Lower lobe of right lung (tissue), 2 donors: Measurements from ENCODE around the gene PCID2. TPM values are rescaled to one million over a fixed set of nuclear protein-coding genes. Genes with fewer than 3 reads are reported as not detected.
A peak's percentile ranks its signal among the peaks of the same experiment; 100 is the strongest.

ENCODE experiments used
- ATAC-seq, 2 donors: fragments of 200-7000 bp; cut with Tn5 transposase; one replicate each; pipeline ENCODE4 v1.9.1; 2020 to 2022; ENCODE audit warnings: mild to moderate bottlenecking in 2 of 2, moderate library complexity in 2 of 2
- DNase-seq: peaks from one replicate; pipeline ENCODE4 v3.0.0-alpha.2; 2020
- H3K27ac ChIP-seq: fragments of 200-600 bp; one replicate; pipeline ENCODE4 v1.8.0; 2022
- H3K27me3 ChIP-seq: fragments of 200-600 bp; one replicate; pipeline ENCODE4 v1.8.0; 2022; ENCODE audit warnings: low read depth
- H3K36me3 ChIP-seq: fragments of 200-600 bp; one replicate; pipeline ENCODE4 v1.8.0; 2022; ENCODE audit warnings: mild to moderate bottlenecking
- H3K4me1 ChIP-seq: fragments of 200-600 bp; one replicate; pipeline ENCODE4 v1.8.0; 2022
- H3K4me3 ChIP-seq: fragments of 200-600 bp; one replicate; pipeline ENCODE4 v1.8.0; 2022; ENCODE audit warnings: mild to moderate bottlenecking
- H3K9me3 ChIP-seq: fragments of 200-600 bp; one replicate; pipeline ENCODE4 v1.8.0; 2022
- intact Hi-C: fragments of 100-400 bp; cut with DNase I; formaldehyde crosslinking; loops from one replicate; pipeline ENCODE4 v1.11.0; 2022
- total RNA-seq: library from RNA; stranded (reverse); fragmentation: NEBNext Ultra II Directional; extraction: Animal tissue kit (Norgen Biotek cat#: 25700); gene quantifications from one replicate; pipeline ENCODE4 v1.2.1, GENCODE V29; 2021
- TF ChIP-seq, protein P1 (sequence below): fragments of 200-600 bp; IDR thresholded peaks from one replicate; pipeline ENCODE4 v1.8.0; 2022; ENCODE audit warnings: antibody characterized with exemption, mild to moderate bottlenecking
- donor health status: DM: no; HTN: yes; CAD: no; lungs with severe emphysema.

PCID2 gene
- total RNA-seq, 1 donor from 2014 or later: 35.1 TPM

DNA sequence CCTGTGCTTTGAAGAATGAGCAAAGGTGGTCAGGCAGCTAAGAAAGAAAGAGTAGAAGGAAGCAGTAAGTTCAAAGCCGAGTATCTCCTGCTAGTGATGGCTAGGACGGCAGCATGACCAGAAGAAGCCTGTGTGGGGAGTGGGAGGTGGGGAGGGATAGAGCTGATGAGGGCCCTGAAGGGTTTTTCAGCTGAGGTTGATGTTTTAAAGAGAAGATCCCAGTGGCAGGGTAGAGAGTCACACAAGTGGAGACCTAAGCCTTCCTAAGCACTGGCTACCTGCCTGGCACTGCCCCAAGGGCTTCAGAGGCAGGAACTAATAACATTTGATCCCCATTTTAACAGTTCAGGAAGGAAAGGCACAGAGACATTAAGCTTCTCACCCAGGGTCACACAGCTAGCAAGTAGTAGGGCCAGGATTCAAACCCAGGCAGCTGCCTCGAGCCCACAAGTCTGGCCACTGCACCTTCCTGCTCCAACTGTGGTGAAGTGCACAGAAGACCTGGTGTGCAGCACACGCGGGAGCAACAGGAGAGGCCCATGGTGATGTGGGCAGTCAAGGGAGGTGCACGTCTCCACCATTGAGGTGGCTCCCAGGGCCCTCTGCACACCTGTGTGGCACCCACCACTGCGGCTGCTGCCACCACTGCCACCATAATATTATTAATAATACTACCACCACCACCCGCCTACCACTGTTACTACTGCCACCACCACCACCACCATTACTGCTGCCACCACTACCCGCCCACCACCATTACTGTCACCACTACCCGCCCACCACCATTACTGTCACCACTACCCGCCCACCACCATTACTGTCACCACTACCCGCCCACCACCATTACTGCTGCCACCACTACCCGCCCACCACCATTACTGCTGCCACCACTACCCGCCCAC is 23.1 kb upstream of the PCID2 start:
- DNase-seq: no peak
- Histone ChIP-seq H3K4me1 (peaks cover 7% of the 10 kb centered on the region), H3K4me3 (no peak overlapping the region), H3K36me3 (peaks cover 83% of the 10 kb centered on the region), H3K9me3 (no peaks in the 10 kb centered on the region), H3K27me3 (no peaks in the 10 kb centered on the region), H3K27ac (no peak overlapping the region)
- TF ChIP-seq, protein P1, sequence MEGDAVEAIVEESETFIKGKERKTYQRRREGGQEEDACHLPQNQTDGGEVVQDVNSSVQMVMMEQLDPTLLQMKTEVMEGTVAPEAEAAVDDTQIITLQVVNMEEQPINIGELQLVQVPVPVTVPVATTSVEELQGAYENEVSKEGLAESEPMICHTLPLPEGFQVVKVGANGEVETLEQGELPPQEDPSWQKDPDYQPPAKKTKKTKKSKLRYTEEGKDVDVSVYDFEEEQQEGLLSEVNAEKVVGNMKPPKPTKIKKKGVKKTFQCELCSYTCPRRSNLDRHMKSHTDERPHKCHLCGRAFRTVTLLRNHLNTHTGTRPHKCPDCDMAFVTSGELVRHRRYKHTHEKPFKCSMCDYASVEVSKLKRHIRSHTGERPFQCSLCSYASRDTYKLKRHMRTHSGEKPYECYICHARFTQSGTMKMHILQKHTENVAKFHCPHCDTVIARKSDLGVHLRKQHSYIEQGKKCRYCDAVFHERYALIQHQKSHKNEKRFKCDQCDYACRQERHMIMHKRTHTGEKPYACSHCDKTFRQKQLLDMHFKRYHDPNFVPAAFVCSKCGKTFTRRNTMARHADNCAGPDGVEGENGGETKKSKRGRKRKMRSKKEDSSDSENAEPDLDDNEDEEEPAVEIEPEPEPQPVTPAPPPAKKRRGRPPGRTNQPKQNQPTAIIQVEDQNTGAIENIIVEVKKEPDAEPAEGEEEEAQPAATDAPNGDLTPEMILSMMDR: no peak
- intact Hi-C loops: no loop called here
- no peak for ATAC-seq

DNA sequence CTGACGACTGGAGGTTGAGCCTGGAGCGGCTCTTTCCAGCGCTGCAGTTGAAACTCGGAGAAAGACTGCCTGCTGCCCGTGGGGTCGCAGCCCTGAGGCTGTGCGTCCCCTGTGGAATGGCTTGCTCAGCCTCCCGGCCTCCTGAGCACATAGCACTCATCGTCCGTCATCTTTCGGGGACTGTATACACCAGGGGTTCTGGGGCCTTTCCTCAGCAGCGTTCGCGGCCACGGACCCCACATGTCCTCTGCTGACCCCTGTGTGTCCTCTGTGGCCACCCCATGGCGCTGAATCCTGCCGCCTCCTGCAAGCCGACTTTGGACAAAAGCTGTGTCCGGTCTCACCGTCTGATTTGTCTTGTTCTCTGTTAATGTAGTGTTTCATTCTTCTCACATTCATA is 21.3 kb upstream of the PCID2 start:
- DNase-seq (no peak), ATAC-seq (peak in 1 of 2 donors; percentile 25)
- H3K4me1 ChIP-seq: peaks cover 7% of the 10 kb centered on the region
- no peak overlapping the region for H3K4me3 ChIP-seq
- TF ChIP-seq, protein P1: no peak
- H3K27ac ChIP-seq: no peak overlapping the region
- H3K36me3 ChIP-seq: peaks cover 83% of the 10 kb centered on the region
- H3K27me3 ChIP-seq: no peaks in the 10 kb centered on the region
- no peaks in the 10 kb centered on the region for H3K9me3 ChIP-seq
- intact Hi-C loops: no loop called here

GRCh38 chr13:113229161-113229560 is 20.7 kb upstream of the PCID2 start:
- DNase-seq (no peak), ATAC-seq (peak in 1 of 2 donors; percentile 6)
- Histone ChIP-seq H3K9me3 (no peaks in the 10 kb centered on the region), H3K4me3 (no peak overlapping the region), H3K27me3 (no peaks in the 10 kb centered on the region), H3K36me3 (peaks cover 83% of the 10 kb centered on the region), H3K27ac (no peak overlapping the region), H3K4me1 (peaks cover 7% of the 10 kb centered on the region)
- intact Hi-C loops: no loop called here
- TF ChIP-seq, protein P1: no peak

DNA sequence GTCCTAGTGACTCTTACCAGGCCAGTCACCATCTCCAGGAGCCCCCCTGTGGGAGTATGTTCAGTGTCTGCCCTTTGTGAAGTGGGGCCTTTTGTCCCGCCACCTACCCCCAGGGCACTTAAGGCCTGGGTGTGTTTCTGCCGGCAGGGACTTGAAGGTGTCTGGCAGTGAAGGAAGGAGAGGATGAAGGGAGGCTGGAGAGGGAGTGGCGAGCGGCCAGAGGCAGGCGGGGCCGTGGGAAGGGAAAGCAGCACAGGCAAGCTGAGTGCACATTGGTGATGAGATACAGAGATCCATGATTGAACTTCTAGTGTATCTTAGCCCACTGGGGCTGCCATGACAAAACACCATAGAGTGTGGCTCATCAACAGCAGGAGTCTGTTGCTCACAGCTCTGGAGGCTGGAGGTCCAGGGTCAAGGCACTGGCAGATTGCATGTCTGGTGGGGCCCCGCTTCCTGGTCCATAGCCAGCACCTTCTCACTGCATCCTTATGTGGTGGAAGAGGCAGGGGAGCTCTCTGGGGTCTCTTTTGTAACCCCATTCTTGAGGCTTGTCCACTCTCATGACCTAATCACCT is 18.5 kb upstream of the PCID2 start:
- Histone ChIP-seq H3K4me3 (no peak overlapping the region), H3K9me3 (no peaks in the 10 kb centered on the region), H3K4me1 (peaks cover 7% of the 10 kb centered on the region), H3K27ac (no peak overlapping the region), H3K36me3 (peaks cover 88% of the 10 kb centered on the region), H3K27me3 (no peaks in the 10 kb centered on the region)
- intact Hi-C loops: no loop called here
- DNase-seq (no peak), ATAC-seq (peak in 1 of 2 donors; percentile 31)
- TF ChIP-seq, protein P1: no peak

- TF ChIP-seq, protein P1: no peak
- no peak for DNase-seq
- Histone ChIP-seq H3K27me3 (no peaks in the 10 kb centered on the region), H3K9me3 (no peaks in the 10 kb centered on the region), H3K36me3 (peaks cover 91% of the 10 kb centered on the region), H3K4me3 (no peak overlapping the region), H3K27ac (no peak overlapping the region), H3K4me1 (peaks cover 9% of the 10 kb centered on the region)
- no peak for ATAC-seq
- intact Hi-C loops: no loop called here
Measured at GRCh38 chr13:113225515-113225914, 17.0 kb upstream of the PCID2 start.
